ENCODE data around the gene PRTN3.
"Not testable (repeated sequence)": the region's sequence is repeated elsewhere in the genome, so short reads cannot be mapped to it uniquely, and the experiment has no call there.

PRTN3 gene

DNA sequence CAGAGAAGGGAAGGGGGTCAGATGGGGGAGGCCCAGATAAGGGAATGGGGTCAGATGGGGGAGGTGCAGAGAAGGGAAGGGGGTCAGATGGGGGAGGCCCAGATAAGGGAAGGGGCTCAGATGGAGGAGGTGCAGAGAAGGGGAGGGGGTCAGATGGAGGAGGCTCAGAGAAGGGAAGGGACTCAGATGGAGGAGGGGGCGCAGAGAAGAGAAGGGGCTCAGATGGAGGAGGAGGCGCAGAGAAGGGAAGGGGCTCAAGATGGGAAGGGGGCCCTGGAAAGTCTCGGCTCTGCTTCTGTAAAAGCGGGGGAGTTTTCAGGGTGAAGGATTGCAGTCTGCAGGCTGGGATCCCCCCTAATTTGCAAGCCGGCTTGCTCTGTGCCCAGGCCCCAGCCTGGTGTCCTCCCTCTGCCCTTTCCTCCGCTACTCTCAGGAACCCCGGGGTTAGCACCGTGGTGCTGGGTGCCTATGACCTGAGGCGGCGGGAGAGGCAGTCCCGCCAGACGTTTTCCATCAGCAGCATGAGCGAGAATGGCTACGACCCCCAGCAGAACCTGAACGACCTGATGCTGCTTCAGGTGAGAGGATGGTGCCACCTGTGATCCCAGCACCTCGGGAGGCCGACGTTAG, 11.6 kb upstream of the PRTN3 start:
- DNase-seq (ENCODE audit: low read depth in 2 of 2): no peak
- TF ChIP-seq CTCF (IDR thresholded peaks at IDR 0.05; ENCODE audit: low read depth, low read length): no peak

DNA sequence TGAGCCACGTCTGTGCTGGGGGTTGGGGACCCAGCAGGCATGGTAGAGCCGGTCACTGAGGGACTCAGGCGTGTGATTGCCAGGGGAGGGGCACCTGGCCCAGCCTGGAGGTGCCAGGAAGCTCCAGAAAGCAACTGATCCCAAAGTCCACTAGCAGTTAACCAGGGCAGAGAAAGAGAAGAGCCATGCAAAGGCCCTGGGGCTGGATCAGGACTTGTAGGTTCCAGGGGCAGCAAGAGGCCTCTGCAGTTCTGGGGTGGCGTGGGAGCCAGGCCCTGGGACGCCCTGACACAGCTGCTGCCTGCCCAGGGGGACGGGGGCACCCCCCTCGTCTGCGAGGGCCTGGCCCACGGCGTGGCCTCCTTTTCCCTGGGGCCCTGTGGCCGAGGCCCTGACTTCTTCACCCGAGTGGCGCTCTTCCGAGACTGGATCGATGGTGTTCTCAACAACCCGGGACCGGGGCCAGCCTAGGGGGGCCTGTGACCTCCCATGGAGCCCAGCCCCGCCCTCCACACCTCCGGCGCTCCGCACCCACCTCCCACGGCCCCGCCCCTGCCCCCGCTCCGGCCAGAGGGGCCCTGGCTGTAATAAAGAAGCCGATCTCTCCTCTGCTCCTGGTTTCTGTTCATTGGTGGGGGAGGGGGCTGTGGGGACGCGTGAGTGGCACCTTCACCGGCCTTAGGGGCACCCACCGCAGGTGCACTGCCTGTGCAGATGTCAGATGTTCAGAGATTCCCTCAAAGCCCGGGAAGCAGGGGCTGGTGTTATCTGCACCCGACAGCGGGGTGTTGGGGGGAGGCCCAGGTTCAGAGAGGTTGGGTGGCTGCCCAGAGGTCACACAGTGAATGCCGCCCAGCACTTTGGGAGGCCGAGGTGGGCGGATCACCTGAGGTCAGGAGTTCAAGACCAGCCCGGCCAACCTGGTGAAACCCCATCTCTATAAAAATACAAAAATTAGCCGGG, 9.1 kb upstream of the PRTN3 start:
- no peak for DNase-seq (ENCODE audit: low read depth in 2 of 2)
- no peak overlapping the region for H3K4me3 ChIP-seq (replicated peaks in 1 of 2; ENCODE audit: low read depth in 2 of 2, low read length in 2 of 2)
- TF ChIP-seq CTCF (IDR thresholded peaks at IDR 0.05; ENCODE audit: low read depth, low read length): no peak

More for the DNA sequence above, 11.6 kb upstream of the PRTN3 start:
- H3K4me3 ChIP-seq (replicated peaks in 1 of 2; ENCODE audit: low read depth in 2 of 2, low read length in 2 of 2): no peak overlapping the region

DNA sequence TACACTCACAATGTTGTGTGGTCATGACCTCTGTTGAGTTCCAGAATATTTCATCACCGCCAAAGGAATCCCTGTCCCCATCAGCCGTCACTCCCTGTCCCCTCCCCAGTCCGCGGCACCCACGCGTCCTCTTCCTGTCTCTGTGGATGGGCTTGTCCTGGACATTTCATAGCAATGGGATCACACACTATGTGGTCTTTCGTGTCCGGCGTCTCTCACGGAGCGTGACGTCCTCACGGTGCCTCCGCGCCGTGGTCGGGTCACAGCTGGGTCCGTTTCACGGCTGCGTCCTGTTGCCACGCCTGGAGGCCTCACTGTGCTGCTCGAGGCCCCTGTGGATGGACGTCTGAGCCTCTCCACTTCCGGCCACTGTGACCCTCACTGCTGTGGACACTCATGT, 6.6 kb upstream of the PRTN3 start:
- no peak for DNase-seq (ENCODE audit: low read depth in 2 of 2)
- H3K4me3 ChIP-seq (replicated peaks in 1 of 2; ENCODE audit: low read depth in 2 of 2, low read length in 2 of 2): no peak overlapping the region
- TF ChIP-seq CTCF (IDR thresholded peaks at IDR 0.05; ENCODE audit: low read depth, low read length): no peak

DNA sequence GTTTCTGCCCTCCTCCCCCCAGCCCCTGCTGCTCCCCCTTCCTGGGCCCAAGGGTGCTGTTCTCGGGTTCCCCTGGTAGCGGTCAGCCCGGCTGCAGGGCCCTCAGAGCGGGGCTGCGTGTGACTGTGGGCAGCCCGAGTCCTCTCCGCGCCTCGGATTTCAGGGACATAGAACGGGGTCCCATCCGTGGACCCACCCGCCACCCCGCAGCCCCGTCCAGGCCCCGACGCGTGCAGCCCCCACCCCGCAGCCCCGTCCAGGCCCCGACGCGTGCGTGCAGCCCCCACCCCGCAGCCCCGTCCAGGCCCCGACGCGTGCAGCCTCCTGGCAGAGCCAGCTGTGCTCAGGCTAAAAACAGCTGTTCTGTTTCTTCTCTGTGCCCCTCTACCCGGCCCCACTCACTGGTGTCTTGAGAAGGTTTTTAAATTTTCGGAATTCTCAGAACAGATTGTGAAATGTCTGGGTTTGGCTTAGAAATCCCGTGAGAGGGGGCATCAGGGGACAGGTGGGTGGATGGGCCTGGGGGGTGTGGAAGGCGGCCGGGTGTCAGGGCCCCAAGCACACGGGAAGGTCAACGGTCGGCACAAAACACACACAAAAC, 5.5 kb upstream of the PRTN3 start:
- H3K4me3 ChIP-seq (replicated peaks in 1 of 2; ENCODE audit: low read depth in 2 of 2, low read length in 2 of 2): no peak overlapping the region
- TF ChIP-seq CTCF (IDR thresholded peaks at IDR 0.05; ENCODE audit: low read depth, low read length): no peak
- DNase-seq (ENCODE audit: low read depth in 2 of 2): no peak

- H3K4me3 ChIP-seq (replicated peaks in 1 of 2; ENCODE audit: low read depth in 2 of 2, low read length in 2 of 2); DNase-seq (ENCODE audit: low read depth in 2 of 2): not testable (repeated sequence)
Measured at GRCh38 chr19:842802-843179, 2.0 kb downstream of the PRTN3 start.

GRCh38 chr19:843180-843835, 2.5 kb downstream of the PRTN3 start:
- peak; percentile 3 for TF ChIP-seq CTCF (IDR thresholded peaks at IDR 0.05; ENCODE audit: low read depth, low read length)
- H3K4me3 ChIP-seq (replicated peaks in 1 of 2; ENCODE audit: low read depth in 2 of 2, low read length in 2 of 2): no peak overlapping the region
- DNase-seq (ENCODE audit: low read depth in 2 of 2): no peak

All from cardiac fibroblast (primary cell).